HG02571 (cell line): Measurements from ENCODE around the gene UNC5C.

Experiments
- ATAC-seq: cut with Tn5 transposase; IDR thresholded peaks from one replicate; pipeline ENCODE4 v1.9.1; 2021; ENCODE audit warnings: mild to moderate bottlenecking, moderate library complexity; ENCODE audit not compliant: unreplicated experiment

The UNC5C gene

GRCh38 chr4:95224402-95224801, 324.4 kb downstream of the UNC5C start:
- no peak for ATAC-seq

- no peak for ATAC-seq
These were observed 328.3 kb downstream of the UNC5C start for GRCh38 chr4:95220205-95221175.

- ATAC-seq: no peak
These were observed 329.7 kb downstream of the UNC5C start for GRCh38 chr4:95219109-95219508.

- no peak for ATAC-seq
These were observed 331.6 kb downstream of the UNC5C start for GRCh38 chr4:95217197-95217596.

GRCh38 chr4:95216636-95217035, 332.1 kb downstream of the UNC5C start:
- no peak for ATAC-seq

GRCh38 chr4:95215991-95216605, 332.7 kb downstream of the UNC5C start:
- ATAC-seq: no peak

GRCh38 chr4:95215043-95215442, 333.7 kb downstream of the UNC5C start:
- ATAC-seq: no peak

GRCh38 chr4:95214408-95214807, 334.4 kb downstream of the UNC5C start:
- ATAC-seq: no peak

GRCh38 chr4:95213366-95213765, 335.4 kb downstream of the UNC5C start:
- no peak for ATAC-seq

GRCh38 chr4:95212692-95213091, 336.1 kb downstream of the UNC5C start:
- ATAC-seq: no peak

GRCh38 chr4:95209927-95210326, 338.8 kb downstream of the UNC5C start:
- ATAC-seq: no peak

GRCh38 chr4:95204873-95205272, 343.9 kb downstream of the UNC5C start:
- no peak for ATAC-seq

- ATAC-seq: no peak
These were observed 344.4 kb downstream of the UNC5C start for GRCh38 chr4:95204267-95204844.

- ATAC-seq: no peak
These were observed 349.8 kb downstream of the UNC5C start for GRCh38 chr4:95198961-95199360.

GRCh38 chr4:95197353-95197752, 351.4 kb downstream of the UNC5C start:
- ATAC-seq: no peak

GRCh38 chr4:95193391-95194224, 355.2 kb downstream of the UNC5C start:
- no peak for ATAC-seq

- ATAC-seq: no peak
These were observed 357.2 kb downstream of the UNC5C start for GRCh38 chr4:95191537-95191936.

- no peak for ATAC-seq
These were observed 357.9 kb downstream of the UNC5C start for GRCh38 chr4:95190751-95191436.

GRCh38 chr4:95188701-95189370, 359.9 kb downstream of the UNC5C start:
- no peak for ATAC-seq

- ATAC-seq: no peak
These were observed 362.1 kb downstream of the UNC5C start for GRCh38 chr4:95186666-95187065.
